ENCODE data around the gene SRD5A1.

- TF ChIP-seq EZH2phosphoT487 (IDR thresholded peaks at IDR 0.05; ENCODE audit: insufficient read depth, low read depth): no peak
- TF ChIP-seq EZH2 (IDR thresholded peaks at IDR 0.05; ENCODE audit: insufficient read depth, poor library complexity, severe bottlenecking): no peak
These were observed 46.1 kb upstream of the SRD5A1 start for GRCh38 chr5:6587171-6587570.
